ENCODE results near the gene JAKMIP2. TPM values are rescaled to one million over a fixed set of nuclear protein-coding genes. Genes with fewer than 3 reads are reported as not detected.

Gene JAKMIP2
- total and polyA plus RNA-seq, 10 of the 15 experiments (the other 5 are each of a cell fraction or from before 2014, with no cell fraction given): 0.51 to 1.8 (median 0.89) TPM

- no peak for FAIRE-seq
- ChIA-PET RAD21 (ENCODE audit: unreplicated experiment) (no interaction called here), CTCF (interaction anchor here (1.2 kb wide), 1 partner anchor 137 kb away, joined by 3 read pairs; no protein-coding TSS in a partner anchor), POLR2A (no interaction called here), SMC1A (ENCODE audit: uncharacterized antibody, unreplicated experiment) (no interaction called here)
- no TSS peak for BruUV-seq (replicated peaks)
- Histone ChIP-seq H3K79me2 (ENCODE audit: control insufficient read depth, insufficient read depth, low read length) (no peaks in the 10 kb centered on the region), H3K9ac (ENCODE audit: control insufficient read depth, insufficient read depth, low read length) (no peak overlapping the region), H3K9me3 (replicated peaks; ENCODE audit: control insufficient read depth, insufficient read depth, low read length) (no peaks in the 10 kb centered on the region), H2AFZ (ENCODE audit: control insufficient read depth, low read depth, low read length) (no peak overlapping the region), H3K27me3 (replicated peaks in 1 of 2; ENCODE audit: control insufficient read depth in 2 of 2, insufficient read depth in 2 of 2, low read length in 1 of 2) (no peaks in the 10 kb centered on the region), H3K36me3 (ENCODE audit: control insufficient read depth in 2 of 2, insufficient read depth in 2 of 2, low read length in 1 of 2) (no peaks in the 10 kb centered on the region), H3K4me3 (no peak overlapping the region), H3K4me1 (ENCODE audit: control insufficient read depth, insufficient read depth, low read length) (no peaks in the 10 kb centered on the region; the same call in 1 of the 2 replicates), H4K20me1 (ENCODE audit: control insufficient read depth, insufficient read depth) (no peaks in the 10 kb centered on the region), H3K27ac (ENCODE audit: control insufficient read depth, insufficient read depth) (no peak overlapping the region), H3K4me2 (ENCODE audit: control insufficient read depth, insufficient read depth) (no peak overlapping the region)
- intact Hi-C loops (cut with micrococcal nuclease; ENCODE audit: unreplicated experiment): no loop called here
- WGBS (ENCODE audit: insufficient coverage, insufficient replicate concordance, low lambda C conversion rate, missing lambda C conversion rate): 15% methylated on average over 3 of the region's 3 CpGs
- TF ChIP-seq, protein P1, sequence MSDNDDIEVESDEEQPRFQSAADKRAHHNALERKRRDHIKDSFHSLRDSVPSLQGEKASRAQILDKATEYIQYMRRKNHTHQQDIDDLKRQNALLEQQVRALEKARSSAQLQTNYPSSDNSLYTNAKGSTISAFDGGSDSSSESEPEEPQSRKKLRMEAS (IDR thresholded peaks at IDR 0.05; ENCODE audit: low read depth, low read length): no peak
- TF ChIP-seq ZNF592 (IDR thresholded peaks at IDR 0.05): no peak
- no peak for TF ChIP-seq EP300 (IDR thresholded peaks at IDR 0.05; ENCODE audit: borderline replicate concordance in 1 of 2, control insufficient read depth in 1 of 2, low read depth in 2 of 2, low read length in 2 of 2)
- TF ChIP-seq USF2 (IDR thresholded peaks at IDR 0.05; ENCODE audit: borderline replicate concordance, low read depth, low read length): no peak
- TF ChIP-seq, protein P2, sequence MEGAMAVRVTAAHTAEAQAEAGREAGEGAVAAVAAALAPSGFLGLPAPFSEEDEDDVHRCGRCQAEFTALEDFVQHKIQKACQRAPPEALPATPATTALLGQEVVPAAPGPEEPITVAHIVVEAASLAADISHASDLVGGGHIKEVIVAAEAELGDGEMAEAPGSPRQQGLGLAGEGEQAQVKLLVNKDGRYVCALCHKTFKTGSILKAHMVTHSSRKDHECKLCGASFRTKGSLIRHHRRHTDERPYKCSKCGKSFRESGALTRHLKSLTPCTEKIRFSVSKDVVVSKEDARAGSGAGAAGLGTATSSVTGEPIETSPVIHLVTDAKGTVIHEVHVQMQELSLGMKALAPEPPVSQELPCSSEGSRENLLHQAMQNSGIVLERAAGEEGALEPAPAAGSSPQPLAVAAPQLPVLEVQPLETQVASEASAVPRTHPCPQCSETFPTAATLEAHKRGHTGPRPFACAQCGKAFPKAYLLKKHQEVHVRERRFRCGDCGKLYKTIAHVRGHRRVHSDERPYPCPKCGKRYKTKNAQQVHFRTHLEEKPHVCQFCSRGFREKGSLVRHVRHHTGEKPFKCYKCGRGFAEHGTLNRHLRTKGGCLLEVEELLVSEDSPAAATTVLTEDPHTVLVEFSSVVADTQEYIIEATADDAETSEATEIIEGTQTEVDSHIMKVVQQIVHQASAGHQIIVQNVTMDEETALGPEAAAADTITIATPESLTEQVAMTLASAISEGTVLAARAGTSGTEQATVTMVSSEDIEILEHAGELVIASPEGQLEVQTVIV (IDR thresholded peaks at IDR 0.05; ENCODE audit: borderline replicate concordance, partially characterized antibody): no peak
- TF ChIP-seq CTCF (IDR thresholded peaks at IDR 0.05 in 2 of 3, conservative IDR thresholded peaks at IDR 0.05 in 1 of 3; ENCODE audit: control insufficient read depth in 2 of 3, extremely low read depth in 1 of 3, insufficient read depth in 1 of 3, low read depth in 3 of 3, low read length in 3 of 3): no peak
- TF ChIP-seq HDAC2 (IDR thresholded peaks at IDR 0.05): no peak
- no peak for TF ChIP-seq EZH2 (IDR thresholded peaks at IDR 0.05; ENCODE audit: borderline replicate concordance, control insufficient read depth, low read depth, low read length)
- TF ChIP-seq MTA2 (IDR thresholded peaks at IDR 0.05; ENCODE audit: low read depth): no peak
- no peak for TF ChIP-seq ESRRA (IDR thresholded peaks at IDR 0.05; ENCODE audit: low read length)
- no peak for TF ChIP-seq YY1 (IDR thresholded peaks at IDR 0.05; ENCODE audit: low read depth, low read length)
- TF ChIP-seq NR2F1 (conservative IDR thresholded peaks at IDR 0.05): no peak
- no peak for TF ChIP-seq BHLHE40 (IDR thresholded peaks at IDR 0.05; ENCODE audit: borderline replicate concordance in 1 of 2, low read depth in 2 of 2, low read length in 1 of 2)
- in situ Hi-C loops (cut with MboI): no loop called here
- DNase-seq (ENCODE audit: low read depth, low spot score): no peak
- ATAC-seq: no peak
These were observed 21.8 kb upstream of the JAKMIP2 start for GRCh38 chr5:147804334-147804733.

Measured in GM12878 (cell line).